Heart left ventricle (tissue), 13 donors: ENCODE measurements around the gene SOX8.

Experiments used
- POLR2A ChIP-seq, 2 donors: fragments of 450-650 bp; IDR thresholded peaks; one replicate each; pipeline ENCODE4 v1.6.1; 2017; ENCODE audit warnings: antibody characterized with exemption in 2 of 2, mild to moderate bottlenecking in 2 of 2, moderate library complexity in 2 of 2
- TF ChIP-seq, protein P1 (sequence below), 12 donors: fragments of 200-600 bp; sonication (generic) in 4 of 12; IDR thresholded peaks; one replicate each; pipeline versions ENCODE4 v1.5.0 to v1.8.0; 2018 to 2022; ENCODE audit warnings: antibody characterized with exemption in 12 of 12, mild to moderate bottlenecking in 5 of 12
- donor health status: ischemic (EF 13 %, LVEDD 7.1; RV severe dilation, severe dysfunction).
- donor health status: DM: no; HTN: yes; CAD: no.
- donor health status: DM: no; HTN: no; CAD: no.
- donor health status: ischemic (EF 25% LVEDD 6.9; RV normal size, moderate dysfunction).
- donor health status: ischemic (EF 25% LVEDD 5.7; RV mildly dilated, moderate dysfunction).
- donor health status: ischemic (EF 35%, LVEDD 5.7; RV mildly dilated, moderate dysfunction).
- donor health status: nonischemic (EF 11% LVEDD 7.7; RV severe dilation, severe dysfunction).
- donor health status: DM: yes; HTN: yes; CAD: no.
- donor health status: PGD.
- donor health status: ischemic (EF 29% LVEDD 5.4; RV normal size, mild dysfunction).
- donor health status: nonischemic (EF 23%, LVEDD 6.1; RV moderate dilation, normal function).

DNA sequence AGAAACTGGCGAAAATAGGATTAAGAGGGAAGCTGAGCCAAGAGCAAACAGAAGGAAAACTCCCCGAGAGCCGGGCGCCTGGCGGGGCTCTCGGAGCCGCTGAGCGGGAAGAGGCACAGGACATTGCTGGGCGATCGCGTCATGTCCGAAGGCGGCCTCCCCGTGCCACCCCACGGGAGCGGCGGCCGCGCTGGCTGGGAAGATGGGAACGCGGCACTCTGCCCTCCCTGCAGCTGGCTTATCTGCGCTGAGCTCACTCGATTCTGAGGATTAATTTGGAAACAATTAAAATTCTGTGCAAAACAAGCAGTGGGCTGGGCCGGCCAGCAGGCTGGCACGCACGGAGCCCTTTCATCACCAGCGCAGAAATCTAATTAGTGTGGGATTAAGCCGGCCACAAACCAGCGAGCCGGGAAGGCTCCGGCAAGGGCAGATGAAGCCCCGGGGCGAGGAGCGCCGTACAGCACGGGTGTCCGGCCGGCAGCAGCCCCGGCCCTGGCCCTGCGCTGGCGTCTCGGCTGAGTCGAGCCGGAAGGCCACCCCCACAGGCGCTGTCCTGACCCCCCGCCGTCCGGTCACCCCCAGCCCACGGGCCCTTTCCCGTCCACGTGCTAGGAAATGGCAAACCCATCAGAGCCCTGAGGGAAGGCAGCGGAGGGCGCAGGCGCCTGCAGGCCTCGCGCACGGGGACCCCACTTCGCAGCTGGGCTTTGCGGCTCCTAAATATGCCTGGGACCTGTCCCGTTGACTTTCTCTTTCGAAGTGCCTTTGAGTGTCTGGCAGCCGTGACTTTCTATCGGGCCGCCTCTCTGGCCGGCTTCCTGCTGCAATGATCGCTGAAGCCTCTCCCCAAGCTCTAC is 37.9 kb downstream of the SOX8 start:
- TF ChIP-seq, protein P1, sequence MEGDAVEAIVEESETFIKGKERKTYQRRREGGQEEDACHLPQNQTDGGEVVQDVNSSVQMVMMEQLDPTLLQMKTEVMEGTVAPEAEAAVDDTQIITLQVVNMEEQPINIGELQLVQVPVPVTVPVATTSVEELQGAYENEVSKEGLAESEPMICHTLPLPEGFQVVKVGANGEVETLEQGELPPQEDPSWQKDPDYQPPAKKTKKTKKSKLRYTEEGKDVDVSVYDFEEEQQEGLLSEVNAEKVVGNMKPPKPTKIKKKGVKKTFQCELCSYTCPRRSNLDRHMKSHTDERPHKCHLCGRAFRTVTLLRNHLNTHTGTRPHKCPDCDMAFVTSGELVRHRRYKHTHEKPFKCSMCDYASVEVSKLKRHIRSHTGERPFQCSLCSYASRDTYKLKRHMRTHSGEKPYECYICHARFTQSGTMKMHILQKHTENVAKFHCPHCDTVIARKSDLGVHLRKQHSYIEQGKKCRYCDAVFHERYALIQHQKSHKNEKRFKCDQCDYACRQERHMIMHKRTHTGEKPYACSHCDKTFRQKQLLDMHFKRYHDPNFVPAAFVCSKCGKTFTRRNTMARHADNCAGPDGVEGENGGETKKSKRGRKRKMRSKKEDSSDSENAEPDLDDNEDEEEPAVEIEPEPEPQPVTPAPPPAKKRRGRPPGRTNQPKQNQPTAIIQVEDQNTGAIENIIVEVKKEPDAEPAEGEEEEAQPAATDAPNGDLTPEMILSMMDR (IDR thresholded peaks at IDR 0.05): no peak
- TF ChIP-seq POLR2A (IDR thresholded peaks at IDR 0.05): no peak
